SHP77 treated with DMSO at 0.1 percent for 48 hours (cell line): Measurements from ENCODE around the gene RHCG.

ENCODE experiments used
- DNase-seq: peaks from one replicate; lab custom pipeline; 2025; lab: John Stamatoyannopoulos, UW

RHCG gene

GRCh38 chr15:89444241-89445225 is 51.9 kb downstream of the RHCG start:
- DNase-seq, result no peak

DNA sequence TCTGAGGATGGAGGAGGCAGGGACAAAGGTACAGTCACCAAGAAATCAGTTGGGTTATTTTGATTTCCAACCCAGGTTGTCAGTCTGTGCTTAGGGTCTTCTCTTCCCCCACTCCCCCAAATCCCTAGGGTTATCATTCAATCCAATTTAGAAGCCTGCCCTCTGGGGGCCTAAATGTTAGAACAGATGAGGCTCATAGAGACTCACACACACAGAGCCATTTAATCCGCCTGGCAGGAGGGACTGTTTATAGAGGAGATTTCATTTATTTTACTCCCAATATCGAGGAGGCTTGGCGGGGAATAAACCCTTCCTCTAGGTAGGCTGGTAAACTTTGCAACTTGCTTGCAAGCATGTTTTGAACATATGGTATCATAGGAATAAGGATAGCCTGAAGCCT is 52.8 kb downstream of the RHCG start:
- DNase-seq, result no peak

GRCh38 chr15:89442671-89443307 is 53.6 kb downstream of the RHCG start:
- peak; percentile 7 for DNase-seq

DNA sequence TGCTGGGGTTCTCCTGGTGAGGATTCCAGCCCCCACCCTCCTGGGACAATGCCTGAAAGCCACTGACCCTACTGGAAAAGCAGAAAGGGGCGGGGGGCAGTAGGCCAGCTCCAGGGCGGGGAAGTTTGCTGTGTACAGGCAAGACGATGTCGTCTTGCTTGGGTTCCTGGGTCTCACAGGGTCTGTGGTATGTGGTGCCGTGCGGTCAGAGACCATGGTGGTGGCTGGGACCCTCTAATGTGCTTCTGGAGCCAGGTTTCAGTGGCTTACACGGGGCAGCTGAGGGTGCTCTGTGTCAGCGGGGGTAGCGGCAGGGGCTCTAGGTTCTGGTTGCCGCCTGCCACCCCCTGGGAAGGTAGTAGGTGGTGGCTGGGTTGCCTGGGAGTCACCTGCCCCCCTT is 54.2 kb downstream of the RHCG start:
- no peak for DNase-seq

DNA sequence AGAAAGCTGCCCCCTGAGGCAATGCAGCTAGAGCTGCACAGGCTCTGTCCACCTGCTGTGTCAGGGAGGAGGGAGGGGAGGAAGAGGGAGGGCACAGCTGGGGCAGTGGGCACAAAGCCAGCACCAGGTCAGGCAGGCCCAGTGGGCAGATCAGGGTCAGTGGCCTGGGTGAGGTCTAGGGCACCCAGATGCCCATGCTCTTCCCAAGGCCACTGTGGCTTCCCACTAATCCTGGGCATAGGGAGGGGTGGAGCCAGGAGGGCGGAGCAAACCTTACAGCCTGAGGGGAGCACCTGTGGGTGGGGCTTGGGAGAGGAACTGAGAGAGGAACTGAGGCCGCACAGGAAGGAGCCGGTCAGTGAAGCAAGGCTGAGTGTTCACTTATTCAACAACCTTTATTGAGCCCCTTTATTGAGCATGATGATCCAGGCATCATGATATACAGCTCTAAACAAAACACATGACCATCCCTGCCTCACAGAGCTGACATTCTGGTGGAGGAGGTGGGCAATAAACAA is 55.0 kb downstream of the RHCG start:
- no peak for DNase-seq

DNA sequence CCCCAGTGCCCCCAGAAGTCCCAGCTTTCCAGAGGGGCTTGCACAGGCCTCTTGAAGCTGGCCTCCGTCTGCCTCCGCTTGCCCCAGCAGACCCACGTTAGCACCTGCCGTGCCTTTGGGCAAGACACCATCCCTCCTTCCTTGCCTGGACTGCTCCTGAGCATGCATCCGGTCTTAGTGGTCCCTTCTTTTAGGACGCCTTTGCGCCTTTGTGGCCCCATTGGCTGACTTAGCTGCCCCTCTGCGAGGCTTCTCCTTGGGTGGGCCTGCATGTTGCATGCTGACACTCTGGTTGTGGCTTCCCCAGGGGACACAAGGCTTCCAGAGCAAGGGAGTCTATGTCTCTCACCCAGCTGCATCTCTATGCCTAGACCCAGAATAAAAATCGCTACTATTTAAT is 56.6 kb downstream of the RHCG start:
- DNase-seq, result no peak

GRCh38 chr15:89436560-89437311 is 59.6 kb downstream of the RHCG start:
- no peak for DNase-seq

DNA sequence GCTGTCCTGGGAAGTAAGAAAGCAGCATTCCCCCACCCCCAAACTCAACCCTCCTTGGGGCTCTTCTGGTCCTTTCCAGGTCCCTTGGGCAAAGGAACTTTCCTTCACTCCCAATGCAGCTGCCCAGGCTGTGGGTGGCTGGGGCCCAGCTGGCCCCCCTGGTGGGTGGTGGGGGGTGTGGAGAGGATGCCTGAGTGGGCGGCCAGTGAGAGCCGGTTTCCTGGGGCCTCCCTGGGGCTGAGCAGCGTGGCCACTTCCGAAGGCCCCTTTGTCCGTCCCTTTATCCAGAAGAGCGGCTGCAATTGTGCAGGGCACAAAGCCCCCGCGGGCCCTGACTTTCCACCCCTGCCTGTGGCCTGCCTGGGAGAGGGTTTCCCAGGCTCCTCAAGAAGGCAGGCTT is 61.0 kb downstream of the RHCG start:
- DNase-seq, result no peak

DNA sequence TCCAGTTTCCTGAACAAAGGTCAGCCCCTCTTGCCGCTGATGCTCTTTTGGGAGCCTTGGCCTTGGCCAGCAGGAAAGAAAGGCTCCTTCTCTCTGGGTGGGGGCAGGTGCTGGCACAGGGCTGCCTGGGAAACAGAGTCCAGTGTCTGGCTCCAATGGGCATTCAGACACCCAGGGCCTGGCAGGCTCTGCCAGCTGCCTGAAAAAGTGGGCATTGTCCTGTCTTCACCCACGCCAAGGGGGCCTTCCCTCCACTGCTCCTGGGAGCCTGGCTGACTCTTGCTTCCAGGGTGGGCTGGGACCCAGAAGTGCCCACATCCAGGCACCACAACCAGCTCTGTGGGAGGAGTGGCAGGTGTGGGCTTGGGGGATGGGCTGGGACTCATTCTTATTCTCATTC is 62.7 kb downstream of the RHCG start:
- no peak for DNase-seq

GRCh38 chr15:89430530-89431341 is 65.6 kb downstream of the RHCG start:
- peak; percentile 4 for DNase-seq

DNA sequence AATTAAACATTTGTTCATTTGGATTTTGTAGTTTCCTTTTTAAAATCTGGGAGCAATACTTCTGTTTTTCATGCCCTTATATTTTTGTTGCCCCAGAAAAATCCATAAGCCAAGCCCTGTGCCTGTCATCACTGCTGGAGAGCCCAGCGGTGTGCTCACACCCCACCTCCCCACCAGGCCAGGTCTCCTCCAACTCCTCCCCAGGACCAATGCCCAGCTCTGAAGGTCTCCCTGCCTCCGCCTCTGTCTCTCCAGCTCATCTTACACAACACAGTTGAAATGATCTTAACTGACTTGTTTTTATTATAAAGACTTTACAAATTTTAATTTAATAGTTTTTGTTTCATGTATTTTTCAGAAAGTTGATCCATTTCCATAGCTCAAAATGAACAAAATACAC is 66.4 kb downstream of the RHCG start:
- no peak for DNase-seq

GRCh38 chr15:89429023-89429422 is 67.4 kb downstream of the RHCG start:
- peak; percentile 2 for DNase-seq

DNA sequence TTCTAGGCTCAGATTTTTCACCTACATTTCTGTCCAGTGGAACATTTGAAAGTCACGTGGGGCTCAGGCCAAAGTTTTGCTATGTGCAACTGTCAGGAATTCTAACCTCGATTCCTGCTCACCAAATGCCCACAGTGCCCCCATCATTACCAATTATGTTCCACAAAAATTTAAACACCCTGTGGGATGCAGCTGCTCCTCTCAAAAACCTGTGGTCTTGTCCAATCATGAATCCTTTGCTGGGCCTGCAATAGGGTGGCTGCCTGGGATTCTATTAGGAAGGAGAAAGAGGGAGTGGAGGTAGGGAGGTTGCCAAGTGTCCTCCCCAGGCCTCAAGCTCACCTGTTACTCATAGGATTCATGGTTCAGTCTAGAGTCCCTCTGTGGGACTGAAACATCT is 68.1 kb downstream of the RHCG start:
- no peak for DNase-seq

- no peak for DNase-seq
Observed at GRCh38 chr15:89426500-89426899, 69.9 kb downstream of the RHCG start.

GRCh38 chr15:89423981-89424380 is 72.4 kb downstream of the RHCG start:
- no peak for DNase-seq
